BJ (cell line): ENCODE results near the gene IL17RC. TPM values are rescaled to one million over a fixed set of nuclear protein-coding genes. Genes with fewer than 3 reads are reported as not detected.
"Not testable (repeated sequence)": the region's sequence is repeated elsewhere in the genome, so short reads cannot be mapped to it uniquely, and the experiment has no call there.

Experiments
- CTCF ChIA-PET: fragments of 350-600 bp; formaldehyde crosslinking; extraction: SDS; loops from one replicate; lab custom pipeline; 2021; ENCODE audit warnings: antibody characterized with exemption, inconsistent platforms; lab: Yijun Ruan, JAX
- POLR2A ChIA-PET: fragments of 300-600 bp; sonication (Branson Sonifier 250); formaldehyde crosslinking; extraction: SDS; loops from one replicate; lab custom pipeline; 2021; ENCODE audit warnings: antibody characterized with exemption; lab: Charles Lee
- DNase-seq: peaks from one replicate; pipeline ENCODE4 v3.0.0-alpha.2; 2011; ENCODE audit warnings: low read depth
- H3K27me3 ChIP-seq: 2 replicates; pipeline ENCODE4 v1.6.0; 2011; ENCODE audit warnings: low read length; ENCODE audit not compliant: control insufficient read depth, insufficient read depth
- H3K36me3 ChIP-seq: 2 replicates; pipeline ENCODE4 v1.5.1; 2011; ENCODE audit warnings: low read length; ENCODE audit not compliant: control insufficient read depth, insufficient read depth
- H3K4me3 ChIP-seq: 2 replicates; pipeline ENCODE4 v1.5.1; 2011; ENCODE audit warnings: low read depth, mild to moderate bottlenecking, control low read depth, low read length
- CTCF ChIP-seq: IDR thresholded peaks from 2 replicates; pipeline ENCODE4 v1.5.1; 2011; ENCODE audit warnings: low read depth, mild to moderate bottlenecking, control low read depth, inconsistent platforms, low read length, moderate library complexity; ENCODE audit not compliant: insufficient read depth
- polyA plus RNA-seq: library from polyadenylated mRNA; depleted of rRNA; stranded (reverse); fragments of >200 nt; gene quantifications from 2 replicates; pipeline ENCODE4 v1.2.3, GENCODE V29; 2011

IL17RC gene
- polyA plus RNA-seq, 1 experiment, result 28.1 TPM

- POLR2A ChIA-PET, result no interaction called here
- H3K36me3 ChIP-seq, result peaks cover 6% of the 10 kb centered on the region
Measured at GRCh38 chr3:9897408-9898372, 19.2 kb upstream of the IL17RC start.

GRCh38 chr3:9898467-9899241 is 18.2 kb upstream of the IL17RC start:
- no peaks in the 10 kb centered on the region for H3K27me3 ChIP-seq
- ChIA-PET CTCF (no interaction called here), POLR2A (no interaction called here)
- DNase-seq, result no peak
- H3K4me3 ChIP-seq, result no peak overlapping the region
- TF ChIP-seq CTCF, result no peak
- H3K36me3 ChIP-seq, result no peaks in the 10 kb centered on the region; the same call in 1 of the 2 replicates

More at GRCh38 chr3:9897408-9898372, 19.2 kb upstream of the IL17RC start:
- Histone ChIP-seq H3K4me3 (no peak overlapping the region), H3K27me3 (no peaks in the 10 kb centered on the region)
- CTCF ChIA-PET, result no interaction called here
- no peak for DNase-seq
- no peak for TF ChIP-seq CTCF

GRCh38 chr3:9899289-9899791 is 17.6 kb upstream of the IL17RC start:
- H3K36me3 ChIP-seq, result no peaks in the 10 kb centered on the region; the same call in 1 of the 2 replicates
- ChIA-PET CTCF (no interaction called here), POLR2A (no interaction called here)
- no peaks in the 10 kb centered on the region for H3K27me3 ChIP-seq
- no peak for TF ChIP-seq CTCF
- DNase-seq, result no peak
- no peak overlapping the region for H3K4me3 ChIP-seq

GRCh38 chr3:9900965-9901415 is 15.9 kb upstream of the IL17RC start:
- POLR2A ChIA-PET, H3K27me3 ChIP-seq, H3K4me3 ChIP-seq, H3K36me3 ChIP-seq, CTCF ChIA-PET, DNase-seq: not testable (repeated sequence)

- DNase-seq, result no peak
- Histone ChIP-seq H3K4me3 (no peak overlapping the region), H3K36me3 (peaks cover 3% of the 10 kb centered on the region; the same call in 1 of the 2 replicates), H3K27me3 (no peaks in the 10 kb centered on the region)
- TF ChIP-seq CTCF, result no peak
- POLR2A ChIA-PET, result interaction anchor here (1.1 kb wide), 1 partner anchor 8 kb away, joined by 18 read pairs; no protein-coding TSS in a partner anchor
- CTCF ChIA-PET, result interaction anchor here (1.1 to 3.3 kb wide), 4 partner anchors 8 to 12 kb away, joined by 3 to 12 read pairs (median 6); no protein-coding TSS in a partner anchor
Measured at GRCh38 chr3:9901967-9902366, 14.9 kb upstream of the IL17RC start.
